SK-N-SH (cell line): ENCODE data around the gene SSR1. TPM values are rescaled to one million over a fixed set of nuclear protein-coding genes. Genes with fewer than 3 reads are reported as not detected.
A peak's percentile ranks its signal among the peaks of the same experiment; 100 is the strongest.

ENCODE experiments used
- CTCF ChIA-PET: fragments of 300-600, 350-600 bp; formaldehyde crosslinking; extraction: SDS; loops from one replicate; lab custom pipeline; 2021; lab: Yijun Ruan, JAX
- POLR2A ChIA-PET: fragments of 350-600 bp; sonication (Branson Sonifier 250); formaldehyde crosslinking; extraction: SDS; loops from one replicate; lab custom pipeline; 2020; ENCODE audit warnings: antibody characterized with exemption, inconsistent platforms; lab: Yijun Ruan, JAX
- DNase-seq: peaks from one replicate; pipeline ENCODE4 v3.0.0; 2012
- H2AFZ ChIP-seq: fragments of 200-600 bp; sonication (generic); 2 replicates; pipeline ENCODE4 v1.8.1; 2016; ENCODE audit warnings: antibody characterized with exemption, mild to moderate bottlenecking, low read depth
- H3F3A ChIP-seq: fragments of 200-600 bp; sonication (generic); replicated peaks from 2 replicates; pipeline ENCODE3; 2016; ENCODE audit warnings: antibody characterized with exemption, mild to moderate bottlenecking; ENCODE audit not compliant: insufficient read depth
- H3K27ac ChIP-seq, 2 experiments: fragments of 200-500 bp in 1 of 2; fragments of 200-600 bp in 1 of 2; sonication (Bioruptor generic) in 1 of 2; sonication (generic), shearing (Covaris generic) in 1 of 2; 2 replicates each; pipeline versions ENCODE4 v1.5.1 to v1.6.1; 2014 to 2016; ENCODE audit warnings: low read depth in 2 of 2, inconsistent platforms in 1 of 2, low read length in 1 of 2, mild to moderate bottlenecking in 1 of 2, mixed read lengths in 1 of 2
- H3K27me3 ChIP-seq: fragments of 200-600 bp; sonication (generic), shearing (Covaris generic); 2 replicates; pipeline ENCODE4 v1.6.1; 2016; ENCODE audit warnings: mixed run types; ENCODE audit not compliant: insufficient read depth
- H3K36me3 ChIP-seq, 2 experiments: fragments of 200-500 bp in 1 of 2; fragments of 200-600 bp in 1 of 2; sonication (Bioruptor generic) in 1 of 2; sonication (generic) in 1 of 2; replicated peaks in 1 of 2; 2 replicates each; pipeline versions ENCODE3 to v1.5.1; 2014 to 2016; ENCODE audit warnings: low read length in 1 of 2, mild to moderate bottlenecking in 1 of 2; ENCODE audit not compliant: insufficient read depth in 2 of 2, control insufficient read depth in 1 of 2
- H3K4me1 ChIP-seq, 2 experiments: fragments of 200-500 bp in 1 of 2; fragments of 200-600 bp in 1 of 2; sonication (Bioruptor generic) in 1 of 2; sonication (generic), shearing (Covaris generic) in 1 of 2; 2 replicates each; pipeline versions ENCODE4 v1.5.1 to v1.6.1; 2014 to 2016; ENCODE audit warnings: low read depth in 1 of 2, low read length in 1 of 2, mixed run types in 1 of 2; ENCODE audit not compliant: insufficient read depth in 2 of 2, control insufficient read depth in 1 of 2
- H3K4me2 ChIP-seq: fragments of 200-600 bp; sonication (generic), shearing (Covaris generic); 2 replicates; pipeline ENCODE4 v1.6.1; 2017; ENCODE audit warnings: mixed run types
- H3K4me3 ChIP-seq, 2 experiments: fragments of 200-500 bp in 1 of 2; fragments of 200-600 bp in 1 of 2; sonication (Bioruptor generic) in 1 of 2; sonication (generic), shearing (Covaris generic) in 1 of 2; 2 replicates each; pipeline versions ENCODE4 v1.5.1 to v1.8.1; 2014 to 2016; ENCODE audit warnings: low read depth in 2 of 2, inconsistent platforms in 1 of 2, low read length in 1 of 2, mild to moderate bottlenecking in 1 of 2, mixed read lengths in 1 of 2, moderate library complexity in 1 of 2
- H3K79me2 ChIP-seq: fragments of 200-600 bp; sonication (generic); 2 replicates; pipeline ENCODE4 v1.8.1; 2017; ENCODE audit warnings: mild to moderate bottlenecking; ENCODE audit not compliant: insufficient read depth
- H3K9ac ChIP-seq: fragments of 200-600 bp; sonication (generic); 2 replicates; pipeline ENCODE4 v1.6.1; 2017; ENCODE audit warnings: mixed run types
- H3K9me2 ChIP-seq: fragments of 200-600 bp; sonication (generic); 2 replicates; pipeline ENCODE4 v1.6.1; 2017; ENCODE audit warnings: mixed run types
- H3K9me3 ChIP-seq: fragments of 200-600 bp; sonication (generic); 2 replicates; pipeline ENCODE4 v1.6.1; 2017; ENCODE audit warnings: mixed run types, mild to moderate bottlenecking, moderate library complexity
- H4K20me1 ChIP-seq: fragments of 200-600 bp; sonication (generic); 2 replicates; pipeline ENCODE4 v1.6.1; 2017; ENCODE audit warnings: mild to moderate bottlenecking, mixed run types; ENCODE audit not compliant: insufficient read depth
- EP300 ChIP-seq, 2 experiments: IDR thresholded peaks; 2 replicates each; pipeline versions ENCODE4 v1.4.0 to v1.6.1; 2012; ENCODE audit warnings: borderline replicate concordance in 1 of 2, low read depth in 1 of 2, low read length in 1 of 2
- FOXJ3 ChIP-seq: sonication (generic); formaldehyde crosslinking; IDR thresholded peaks from 2 replicates; pipeline ENCODE4 v1.5.1; 2020; ENCODE audit warnings: mild to moderate bottlenecking, missing genetic modification reagents
- GABPA ChIP-seq: IDR thresholded peaks from 2 replicates; pipeline ENCODE4 v1.4.0; 2012; ENCODE audit warnings: low read depth, mild to moderate bottlenecking
- IRF3 ChIP-seq: fragments of 150-350 bp; IDR thresholded peaks from 2 replicates; pipeline ENCODE4 v1.6.1; 2016; ENCODE audit warnings: mild to moderate bottlenecking, low read depth, low read length
- JUND ChIP-seq: IDR thresholded peaks from 2 replicates; pipeline ENCODE4 v1.4.0; 2012
- MAX ChIP-seq: IDR thresholded peaks from 2 replicates; pipeline ENCODE4 v1.4.0; 2012; ENCODE audit warnings: low read depth
- MXI1 ChIP-seq: IDR thresholded peaks from 2 replicates; pipeline ENCODE4 v1.6.1; 2012; ENCODE audit warnings: mild to moderate bottlenecking, low read depth, low read length, improper control_type of control experiment
- NFIC ChIP-seq: IDR thresholded peaks from 2 replicates; pipeline ENCODE4 v1.4.0; 2012; ENCODE audit warnings: borderline replicate concordance
- RXRA ChIP-seq: IDR thresholded peaks from 2 replicates; pipeline ENCODE4 v1.4.0; 2012; ENCODE audit warnings: low read depth, mild to moderate bottlenecking, borderline replicate concordance
- SIN3A ChIP-seq: IDR thresholded peaks from 2 replicates; pipeline ENCODE4 v1.6.1; 2012; ENCODE audit warnings: low read depth, mild to moderate bottlenecking, low read length, moderate library complexity, borderline replicate concordance
- WGBS: methylation state at CpG from one replicate; pipeline ENCODE4 v1.1.6; 2017; ENCODE audit warnings: low lambda C conversion rate; 5-methylcytosine and 5-hydroxymethylcytosine counted together
- polyA plus RNA-seq, 3 experiments: library from polyadenylated mRNA; depleted of rRNA; stranded (reverse); fragments of >200 nt; gene quantifications; 2 replicates each; pipeline ENCODE4 v1.2.3, GENCODE V29; 2012

SSR1 gene
- polyA plus RNA-seq, 1 of the 3 experiments (the other 2 are of a cell fraction) = 50.7 TPM

DNA sequence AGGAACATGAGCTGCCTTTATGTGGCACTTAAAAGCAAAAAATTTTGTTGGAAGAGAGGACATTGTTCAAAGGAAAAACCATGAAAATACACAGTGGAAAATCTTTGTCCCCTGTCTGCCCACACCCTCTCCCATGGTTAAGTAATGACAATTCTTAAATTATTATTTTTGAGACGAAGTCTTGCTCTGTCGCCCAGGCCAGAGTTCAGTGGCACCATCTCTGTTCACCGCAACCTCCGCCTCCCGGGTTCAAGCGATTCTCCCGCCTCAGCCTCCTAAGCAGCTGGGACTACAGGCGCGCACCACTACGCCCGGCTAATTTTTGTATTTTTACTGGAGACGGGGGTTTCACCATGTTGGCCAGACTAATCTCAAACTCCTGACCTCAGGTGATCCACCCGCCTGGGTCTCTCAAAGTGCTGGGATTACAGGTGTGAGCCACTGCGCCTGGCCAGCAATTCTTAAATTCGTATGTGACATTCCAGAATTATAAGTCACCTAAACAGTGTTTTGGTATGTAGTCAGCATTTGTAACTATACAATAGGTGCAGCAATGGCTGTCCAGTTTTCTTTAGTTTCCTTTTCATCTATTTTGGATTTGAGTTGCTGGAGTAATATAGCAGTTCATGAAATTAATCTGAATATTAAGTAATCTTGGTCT lies 636 bp upstream of the SSR1 start:
- Histone ChIP-seq H3K4me2 (peak overlapping the region; percentile 93; the same call in 1 of the 2 replicates), H3K4me3 (peak overlapping the region; percentile 75 to 98), H3K4me1 (peaks cover 0 to 9% of the 10 kb centered on the region in 2 experiments; a peak in 3 of 4 replicates), H3K9ac (peak overlapping the region; percentile 61), H3K27me3 (no peaks in the 10 kb centered on the region), H3K9me2 (no peaks in the 10 kb centered on the region), H3K36me3 (peaks cover 11 to 23% of the 10 kb centered on the region in 2 experiments), H4K20me1 (peaks cover 17% of the 10 kb centered on the region; the same call in 1 of the 2 replicates), H3F3A (peaks cover 3% of the 10 kb centered on the region), H3K9me3 (no peaks in the 10 kb centered on the region), H3K27ac (peak overlapping the region; percentile 89 to 96), H2AFZ (peak overlapping the region; percentile 97), H3K79me2 (peaks cover 43% of the 10 kb centered on the region)
- 76% methylated on average over 13 of the region's 15 CpGs for WGBS
- CTCF ChIA-PET = interaction anchor here (0.9 to 2.4 kb wide), 4 partner anchors 11 to 76 kb away, joined by 3 to 10 read pairs (median 4); partner anchors contain the start of genes CAGE1 and RIOK1
- TF ChIP-seq SIN3A (no peak), GABPA (no peak), EP300 (IDR thresholded peaks at IDR 0.05; ENCODE audit: borderline replicate concordance in 1 of 2, low read depth in 1 of 2, low read length in 1 of 2) (no peak), IRF3 (no peak), NFIC (no peak), FOXJ3 (no peak), RXRA (no peak), JUND (no peak)
- POLR2A ChIA-PET = interaction anchor here (2.4 kb wide), 1 partner anchor 77 kb away, joined by 11 read pairs; the partner anchor contains the start of genes CAGE1 and RIOK1
- no peak for DNase-seq

GRCh38 chr6:7311917-7312615 lies 933 bp downstream of the SSR1 start:
- peaks cover 17% of the 10 kb centered on the region; the same call in 1 of the 2 replicates for H4K20me1 ChIP-seq
- H3K79me2 ChIP-seq = peaks cover 58% of the 10 kb centered on the region
- H3K27ac ChIP-seq = peak overlapping the region; percentile 89 to 97
- H3F3A ChIP-seq = peaks cover 3% of the 10 kb centered on the region
- peak overlapping the region; percentile 88 for H2AFZ ChIP-seq
- no peaks in the 10 kb centered on the region for H3K9me2 ChIP-seq
- peaks cover 0 to 9% of the 10 kb centered on the region in 2 experiments; a peak in 3 of 4 replicates for H3K4me1 ChIP-seq
- peaks cover 25 to 34% of the 10 kb centered on the region in 2 experiments for H3K36me3 ChIP-seq
- peak overlapping the region; percentile 75 to 98 for H3K4me3 ChIP-seq
- no peak for DNase-seq
- TF ChIP-seq MAX (0 out of 2 replicates have a peak, but pooled peaks have one; percentile 27), IRF3 (no peak), MXI1 (0 out of 2 replicates have a peak, but pooled peaks have one; percentile 13), SIN3A (0 out of 2 replicates have a peak, but pooled peaks have one; percentile 54)
- TF ChIP-seq, all 33 proteins: peak for 3
- Histone ChIP-seq H3K27me3 (no peaks in the 10 kb centered on the region), H3K4me2 (peak overlapping the region; percentile 93), H3K9ac (peak overlapping the region; percentile 92), H3K9me3 (no peaks in the 10 kb centered on the region)
- CTCF ChIA-PET = interaction anchor here (1.1 to 2.4 kb wide), 4 partner anchors 36 to 303 kb away, joined by 3 to 10 read pairs (median 4); partner anchors contain the start of genes CAGE1 and RIOK1
- POLR2A ChIA-PET = interaction anchor here (2.4 kb wide), 1 partner anchor 78 kb away, joined by 11 read pairs; the partner anchor contains the start of genes CAGE1 and RIOK1
- WGBS = 2% methylated on average over 17 of the region's 17 CpGs
